HFF-Myc (cell line): ENCODE measurements around the gene ATP8B3.

Experiments
- DNase-seq: peaks from one replicate; pipeline ENCODE4 v3.0.0-alpha.2; 2011; ENCODE audit warnings: low read depth; ENCODE audit errors: extremely low read depth
- H3K4me3 ChIP-seq: replicated peaks from 2 replicates; pipeline ENCODE4 v1.5.1; 2011; ENCODE audit warnings: low read depth, mild to moderate bottlenecking, control low read depth, low read length
- CTCF ChIP-seq: IDR thresholded peaks from 2 replicates; pipeline ENCODE4 v1.5.1; 2012; ENCODE audit warnings: mild to moderate bottlenecking, low read depth, low read length, control low read depth; ENCODE audit errors: missing control alignments

The ATP8B3 gene

GRCh38 chr19:1818549-1819195 lies 6.6 kb upstream of the ATP8B3 start:
- no peak for DNase-seq
- no peak for TF ChIP-seq CTCF
- no peak overlapping the region for H3K4me3 ChIP-seq

- no peak for DNase-seq
- H3K4me3 ChIP-seq = no peak overlapping the region
- no peak for TF ChIP-seq CTCF
These were observed 5.6 kb upstream of the ATP8B3 start for GRCh38 chr19:1817553-1818179.

DNA sequence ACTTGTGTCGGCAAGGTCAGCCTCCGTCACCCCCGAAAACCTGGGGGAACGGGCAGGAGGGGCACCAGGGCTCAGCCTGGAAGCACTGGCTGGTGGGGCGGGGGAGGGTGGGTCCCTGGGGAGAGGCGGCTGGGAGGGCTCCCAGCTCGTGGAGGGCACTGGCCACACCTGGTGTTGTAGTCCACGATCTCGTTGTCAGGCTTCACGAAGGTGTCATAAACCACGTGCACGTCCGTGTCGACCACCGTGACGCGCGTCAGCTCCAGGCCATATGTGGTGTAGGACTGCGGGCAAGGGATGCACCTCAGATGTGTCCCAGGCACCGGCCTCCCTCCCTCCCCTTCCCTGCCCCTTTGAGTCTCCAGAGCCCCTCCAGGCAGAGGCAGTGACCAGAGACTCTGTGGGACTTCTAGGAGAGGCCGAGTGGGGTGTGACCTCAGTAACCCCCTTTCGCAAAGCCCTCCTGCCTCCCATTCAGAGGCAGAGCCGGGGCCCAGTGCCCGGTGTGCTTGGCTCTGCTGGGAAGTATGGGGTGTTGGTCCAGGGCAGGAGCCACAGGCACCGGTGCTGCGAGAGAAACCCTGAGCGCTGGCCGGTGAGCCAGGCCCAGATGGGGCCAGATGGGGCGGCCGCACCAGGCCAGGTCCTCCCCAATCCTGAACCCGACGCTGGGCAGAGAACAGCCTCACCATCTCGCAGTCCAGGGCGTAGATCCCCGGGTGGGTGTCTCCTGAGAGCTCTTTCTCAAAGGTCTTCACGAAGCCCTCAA lies 4.6 kb upstream of the ATP8B3 start:
- TF ChIP-seq CTCF = no peak
- DNase-seq = no peak
- no peak overlapping the region for H3K4me3 ChIP-seq

DNA sequence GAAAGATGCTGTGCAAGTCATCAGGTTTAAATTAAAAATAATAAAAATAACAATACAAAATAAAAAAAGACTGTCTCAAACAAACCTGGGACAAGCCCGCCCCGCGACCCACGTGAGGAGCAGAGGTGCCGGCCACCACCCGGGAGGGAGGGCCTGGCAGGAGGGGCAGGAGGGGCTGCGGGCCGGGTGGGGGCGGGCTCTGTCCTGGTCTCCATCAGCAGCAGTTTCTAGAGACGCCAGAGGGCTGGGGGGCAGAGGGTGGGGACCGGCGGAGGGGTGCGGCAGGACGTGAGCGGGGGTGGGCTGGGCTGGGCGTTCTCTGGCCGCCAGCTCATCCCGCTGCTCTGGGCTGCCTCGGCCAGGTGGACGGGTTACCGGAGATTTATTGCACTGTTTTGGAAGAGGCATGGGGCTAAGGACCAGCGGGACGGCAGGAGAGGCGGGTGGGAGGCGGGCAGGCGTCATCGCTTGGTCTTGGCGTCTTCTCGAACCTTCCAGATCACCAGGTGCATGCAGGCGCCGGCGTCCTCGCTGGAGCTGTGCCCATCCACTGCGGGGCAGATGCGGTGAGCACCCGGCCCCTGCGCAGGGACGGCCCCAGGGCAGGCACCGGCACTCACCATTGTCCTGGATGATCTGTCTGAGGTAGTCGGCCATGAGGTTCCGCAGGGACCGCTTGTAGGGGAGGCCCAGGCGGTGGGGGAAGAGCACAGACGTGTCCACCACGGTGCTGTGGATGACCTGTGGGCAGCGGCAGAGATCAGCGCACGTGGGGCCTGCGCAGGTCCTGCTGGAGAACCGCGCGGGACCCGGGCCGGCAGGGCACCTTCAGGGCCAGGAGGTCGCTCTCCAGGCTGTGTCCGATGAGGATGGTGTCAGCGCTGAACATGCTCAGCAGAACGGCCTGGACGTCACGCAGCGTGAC lies 3.8 kb upstream of the ATP8B3 start:
- H3K4me3 ChIP-seq = no peak overlapping the region
- no peak for TF ChIP-seq CTCF

DNA sequence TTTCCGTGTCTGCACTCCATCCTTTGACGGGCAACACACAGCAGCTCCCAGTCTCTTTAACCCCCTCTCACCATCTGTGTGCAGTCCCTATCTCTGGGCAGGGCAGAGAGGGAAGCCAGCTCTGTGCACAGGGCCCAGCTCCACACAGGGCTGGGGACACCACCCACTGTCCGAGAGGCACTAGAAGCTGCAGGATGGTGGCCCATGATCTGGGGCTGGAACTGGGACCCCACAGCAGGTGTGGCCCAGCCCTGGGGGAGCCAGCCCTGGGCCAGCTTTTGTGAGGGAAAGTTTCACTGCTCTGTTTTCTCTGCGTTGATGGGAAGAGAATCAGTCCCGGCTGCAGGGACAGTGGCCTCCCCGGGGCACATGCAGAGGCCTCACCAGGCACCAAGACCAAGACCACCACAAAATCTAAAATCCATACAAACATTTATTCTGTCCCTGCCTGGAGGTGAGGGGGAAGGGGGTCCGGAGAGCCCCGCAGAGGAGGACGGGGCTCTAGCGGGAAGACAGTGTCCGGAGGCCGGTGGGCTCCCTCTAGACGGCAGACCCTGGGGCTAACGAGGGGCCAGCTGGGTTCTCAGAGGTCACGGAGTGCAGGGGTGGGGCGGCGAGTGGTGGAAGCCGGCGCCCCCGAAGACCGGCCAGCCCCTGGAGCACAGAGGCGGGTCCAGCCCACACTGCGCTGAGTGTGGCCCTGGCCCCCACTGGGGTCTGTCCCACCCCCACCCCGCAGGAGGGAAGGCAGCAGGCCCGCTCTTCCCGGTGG lies 2.9 kb upstream of the ATP8B3 start:
- no peak for DNase-seq
- no peak for TF ChIP-seq CTCF
- no peak overlapping the region for H3K4me3 ChIP-seq

More for the DNA sequence above, 3.8 kb upstream of the ATP8B3 start:
- DNase-seq = no peak

GRCh38 chr19:1814391-1814790 lies 2.3 kb upstream of the ATP8B3 start:
- H3K4me3 ChIP-seq = no peak overlapping the region
- no peak for DNase-seq
- TF ChIP-seq CTCF = no peak
